T-helper 1 cell (primary cell): ENCODE measurements around the gene SLC27A3.

ENCODE experiments used
- DNase-seq, 5 donors: peaks; one replicate each; pipeline ENCODE4 v3.0.0-alpha.2; 2012 to 2020
- total RNA-seq, 4 donors: gene quantifications; one replicate each; lab custom pipeline; 2026; lab: John Stamatoyannopoulos, UW

Gene SLC27A3
- 7.2 to 10.2 (median 9.1) reads per million in 4 donors for total RNA-seq

DNA sequence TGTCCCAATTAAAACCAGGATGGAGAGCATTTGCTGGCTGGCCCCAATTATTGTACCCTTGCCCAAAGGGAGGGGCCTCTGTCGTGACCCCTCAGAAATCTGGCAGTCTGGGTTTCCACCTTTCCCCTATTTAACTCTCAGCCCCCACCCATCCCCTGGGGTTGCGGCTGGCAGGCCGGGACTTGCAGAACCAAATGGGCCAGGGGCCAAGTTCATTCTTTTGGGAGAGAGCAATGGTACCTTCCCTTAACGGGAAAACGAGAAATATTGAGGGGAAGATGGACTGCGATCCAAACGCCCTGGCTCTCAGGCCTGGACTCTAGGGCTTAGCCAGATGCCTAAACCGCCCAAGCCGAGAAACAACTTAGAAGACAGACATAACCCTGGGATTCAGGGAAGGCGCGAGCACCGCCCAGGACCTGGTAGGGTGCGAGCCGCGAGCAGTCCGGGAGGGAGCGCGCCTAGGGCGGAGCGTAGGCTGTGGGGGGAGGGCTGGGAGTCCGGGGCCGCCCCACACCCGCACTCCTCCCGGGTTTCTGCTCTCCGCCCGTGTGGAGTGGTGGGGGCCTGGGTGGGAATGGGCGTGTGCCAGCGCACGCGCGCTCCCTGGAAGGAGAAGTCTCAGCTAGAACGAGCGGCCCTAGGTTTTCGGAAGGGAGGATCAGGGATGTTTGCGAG, at the start of gene SLC27A3:
Gene SLC27A3, plus strand, starts transcription at position 628 of the 678 bp plus-strand sequence. CDS start 91 bp downstream, outside the sequence.
- DNase-seq = no peak

DNA sequence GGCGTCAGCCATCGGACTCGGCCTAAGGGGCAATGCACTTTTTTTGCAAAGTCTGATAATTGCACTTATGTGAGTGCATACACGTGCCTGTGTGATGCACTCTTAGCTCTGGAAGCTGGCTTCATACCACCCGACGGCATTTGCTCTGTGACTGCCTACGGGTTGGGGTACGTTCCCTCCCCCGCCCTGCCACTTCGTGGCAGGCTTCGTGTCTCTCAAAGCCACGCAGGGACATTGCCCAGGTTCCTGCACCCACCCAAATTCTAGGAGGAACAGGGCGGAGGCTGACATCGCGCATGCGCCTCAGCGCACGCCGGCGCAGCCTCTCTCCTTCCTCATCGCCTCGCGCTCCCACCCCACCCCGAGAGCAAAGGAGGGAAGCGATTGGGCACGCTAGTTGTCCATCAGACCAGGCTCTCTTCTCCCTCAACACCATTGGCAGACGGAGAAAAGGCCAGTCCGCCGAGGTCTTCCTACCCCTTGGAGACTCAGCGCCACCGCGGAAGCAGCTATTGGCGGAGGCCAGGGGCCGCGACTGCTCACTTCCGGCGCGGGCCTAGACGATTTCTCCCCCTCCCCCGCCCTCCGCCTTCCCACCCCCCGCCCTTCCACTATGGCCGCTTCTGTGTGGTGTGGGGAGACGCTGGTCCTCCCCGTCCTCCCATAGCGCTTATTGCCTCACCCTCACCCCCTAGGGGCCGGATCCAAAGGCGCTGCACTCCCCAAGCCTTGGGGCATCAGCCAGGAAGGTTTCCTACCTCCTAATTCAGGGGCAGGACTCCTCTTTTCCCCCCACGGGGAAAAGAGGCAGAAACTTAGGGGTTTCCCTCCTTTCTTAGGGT, 47.5 kb upstream of the SLC27A3 start, which contains the start of gene INTS3:
Gene INTS3, plus strand, starts transcription at position 588 of the 842 bp plus-strand sequence. CDS start 585 bp downstream, outside the sequence.
- DNase-seq = peak; percentile 98 to 100 (median 99)

- peak in 3 of 5 donors; percentile 11 to 15 (median 14) for DNase-seq
These were observed 46.7 kb upstream of the SLC27A3 start for GRCh38 chr1:153728305-153729066.

- no peak for DNase-seq
These were observed 44.7 kb upstream of the SLC27A3 start for GRCh38 chr1:153730468-153730988.

GRCh38 chr1:153733970-153734369, 41.2 kb upstream of the SLC27A3 start:
- DNase-seq = no peak

GRCh38 chr1:153734396-153735089, 40.7 kb upstream of the SLC27A3 start:
- DNase-seq = no peak

GRCh38 chr1:153735090-153735420, 40.2 kb upstream of the SLC27A3 start:
- DNase-seq = no peak

GRCh38 chr1:153741986-153742385, 33.2 kb upstream of the SLC27A3 start:
- no peak for DNase-seq

DNA sequence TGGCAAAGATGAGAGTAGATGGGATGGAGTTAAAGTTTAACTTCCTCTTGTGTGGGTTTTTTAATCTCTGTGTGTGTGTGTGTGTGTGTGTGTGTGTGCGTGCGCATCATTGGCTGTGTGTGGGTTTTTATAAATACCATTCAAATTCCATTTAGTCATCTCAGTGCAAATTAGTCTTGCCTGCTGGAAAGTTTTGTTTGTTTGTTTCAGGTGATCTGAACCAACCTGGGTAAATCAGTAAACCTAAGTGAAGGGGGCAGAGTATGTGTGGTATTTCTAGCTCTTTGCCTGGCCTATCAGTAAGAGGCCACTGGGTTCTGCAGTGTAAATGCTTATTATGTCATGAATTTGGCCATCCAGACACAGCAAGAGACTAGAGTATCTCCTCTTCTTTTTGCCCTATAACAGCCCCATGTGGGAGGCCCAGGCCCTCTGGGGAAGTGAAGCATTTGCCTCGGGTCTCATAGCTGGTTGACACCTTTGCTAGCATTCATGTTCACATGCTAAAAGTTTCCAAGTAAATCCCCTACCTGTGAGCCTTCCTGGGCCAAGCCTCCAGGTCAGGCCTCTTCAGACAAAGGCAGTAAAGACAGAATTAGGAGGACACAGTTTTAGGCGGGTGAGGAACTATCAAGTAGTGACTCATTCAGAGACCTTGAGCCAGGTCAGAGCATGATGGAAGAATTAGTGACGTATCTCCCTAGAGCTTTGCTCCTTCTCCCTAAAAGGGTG, 32.6 kb upstream of the SLC27A3 start:
- no peak for DNase-seq

GRCh38 chr1:153745417-153745816, 29.8 kb upstream of the SLC27A3 start:
- DNase-seq = no peak

GRCh38 chr1:153746174-153746573, 29.0 kb upstream of the SLC27A3 start:
- DNase-seq = no peak

DNA sequence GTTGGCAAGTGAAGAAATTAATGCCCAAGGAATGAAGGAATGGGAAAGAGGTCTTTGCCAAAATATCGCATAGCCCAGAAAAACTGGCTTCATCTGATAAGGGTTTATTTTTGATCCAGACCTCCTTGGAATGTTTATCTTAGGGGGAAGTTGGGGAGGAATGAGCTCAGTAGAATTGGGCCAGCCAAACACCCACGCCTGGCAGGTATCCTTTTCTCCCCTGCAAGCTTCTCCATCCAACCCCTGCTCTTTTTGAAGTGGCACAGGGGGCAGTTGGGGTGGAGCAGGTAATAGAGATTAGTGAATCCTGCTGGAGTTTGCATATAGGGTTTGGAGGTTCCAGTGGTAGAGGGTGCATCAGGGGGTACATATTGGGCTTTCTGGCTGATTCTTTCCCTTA, 26.3 kb upstream of the SLC27A3 start:
- DNase-seq = no peak

DNA sequence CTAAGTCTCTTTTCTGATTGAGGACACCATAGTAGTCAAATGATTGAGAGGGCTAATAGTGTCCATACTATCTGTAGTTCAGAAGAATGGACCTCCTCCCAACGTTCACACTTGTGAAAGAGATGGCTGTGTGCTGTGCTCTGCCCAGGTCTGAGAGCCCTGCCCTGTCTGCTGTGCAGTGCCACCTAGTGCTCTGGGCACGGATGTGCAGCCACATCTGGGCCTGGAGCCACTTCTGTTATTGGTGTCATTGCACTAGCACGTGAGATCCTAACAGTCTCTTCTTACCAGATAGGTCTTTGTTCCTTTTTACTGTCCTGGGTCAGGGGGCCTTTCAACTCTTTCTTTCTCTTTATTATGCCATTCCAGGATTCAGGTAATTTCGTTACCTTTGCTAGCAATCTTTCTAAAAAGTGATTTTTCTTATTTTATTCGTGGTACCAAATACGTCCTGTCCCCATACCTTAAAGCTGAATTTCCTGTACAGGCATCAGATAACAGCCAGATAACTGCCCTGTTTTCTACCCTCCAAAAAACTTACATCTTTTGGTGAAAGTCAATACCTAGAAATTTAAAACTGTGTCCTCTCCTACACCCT, 25.7 kb upstream of the SLC27A3 start:
- DNase-seq = peak; percentile 50 to 78 (median 65)

GRCh38 chr1:153750026-153750995, 24.9 kb upstream of the SLC27A3 start:
- no peak for DNase-seq

DNA sequence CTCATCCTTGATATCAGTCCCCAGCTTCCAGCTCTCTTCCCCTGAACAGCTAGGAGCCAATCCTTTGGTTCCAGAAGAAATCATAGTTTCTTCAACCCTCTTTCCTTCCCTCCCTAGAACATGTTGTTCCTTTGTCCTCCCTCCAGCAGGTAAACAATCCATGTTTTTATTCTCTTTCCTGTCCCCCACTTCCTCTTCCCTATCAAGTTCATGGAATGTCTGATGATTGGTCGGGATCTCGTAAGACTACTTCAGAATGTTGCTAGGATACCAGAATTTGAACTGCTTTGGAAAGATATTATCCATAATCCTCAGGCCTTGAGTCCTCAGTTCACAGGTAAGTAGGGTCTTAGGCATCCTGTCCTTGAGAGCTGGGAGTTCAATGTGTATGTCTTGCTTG, 23.1 kb upstream of the SLC27A3 start:
- DNase-seq = no peak

GRCh38 chr1:153752571-153753195, 22.5 kb upstream of the SLC27A3 start:
- no peak for DNase-seq

GRCh38 chr1:153754266-153754665, 20.9 kb upstream of the SLC27A3 start:
- DNase-seq = no peak

- no peak for DNase-seq
These were observed 14.8 kb upstream of the SLC27A3 start for GRCh38 chr1:153760440-153760839.
